C4-2B (cell line): ENCODE measurements around the gene CELA3A.

ENCODE experiments used
- H3K27ac ChIP-seq: fragments of 450-650 bp; 2 replicates; pipeline ENCODE4 v1.5.1; 2017
- ZFX ChIP-seq: fragments of 450-650 bp; IDR thresholded peaks from 2 replicates; pipeline ENCODE4 v1.6.1; 2017
- TF ChIP-seq, protein P1 (sequence below): fragments of 450-650 bp; conservative IDR thresholded peaks from 2 replicates; pipeline ENCODE4 v1.5.1; 2017; ENCODE audit warnings: mild to moderate bottlenecking

Gene CELA3A

DNA sequence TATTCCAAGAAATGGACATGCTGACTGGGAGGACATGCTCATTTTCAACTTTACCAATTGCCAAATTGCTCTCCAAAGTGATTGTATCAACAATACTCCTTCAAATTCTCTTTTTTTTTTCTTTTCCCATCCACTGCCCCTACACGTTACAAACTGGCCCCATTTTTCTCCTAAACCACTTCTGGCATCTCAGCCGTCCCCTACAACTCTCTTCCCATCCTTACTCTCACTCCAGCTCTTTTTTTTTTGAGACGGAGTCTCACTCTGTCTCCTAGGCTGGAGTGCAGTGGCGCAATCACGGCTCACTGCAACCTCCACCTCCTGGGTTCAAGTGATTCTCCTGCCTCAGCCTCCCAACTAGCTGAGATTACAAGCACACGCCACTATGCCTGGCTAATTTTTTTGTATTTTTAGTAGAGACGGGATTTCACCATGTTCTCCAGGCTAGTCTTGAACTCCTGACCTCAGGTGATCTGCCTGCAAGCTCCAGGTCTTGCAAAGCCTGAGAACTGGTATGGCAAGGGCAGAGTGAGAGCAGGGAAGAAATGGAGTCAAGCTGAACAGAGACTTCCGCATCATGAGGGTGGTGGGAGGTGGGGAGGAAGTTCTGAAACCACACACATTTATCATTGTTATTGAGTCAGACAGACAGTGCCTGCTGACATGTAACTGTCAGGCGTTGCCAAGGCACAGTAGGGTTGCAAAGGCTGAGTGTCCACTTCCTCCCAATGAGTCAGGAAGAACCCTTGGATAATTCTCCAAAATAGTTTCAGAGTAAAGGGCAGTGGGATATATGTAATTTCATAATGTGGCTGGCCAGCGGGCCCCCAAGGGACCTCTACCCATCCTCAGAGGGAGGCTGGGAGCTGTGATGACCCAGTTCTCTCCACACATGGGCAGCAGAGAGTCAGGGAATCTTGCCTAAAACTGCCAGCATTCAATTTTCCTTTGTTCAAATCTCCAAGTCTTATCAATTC, 17.4 kb downstream of the CELA3A start:
- H3K27ac ChIP-seq, result no peak overlapping the region
- TF ChIP-seq, protein P1, sequence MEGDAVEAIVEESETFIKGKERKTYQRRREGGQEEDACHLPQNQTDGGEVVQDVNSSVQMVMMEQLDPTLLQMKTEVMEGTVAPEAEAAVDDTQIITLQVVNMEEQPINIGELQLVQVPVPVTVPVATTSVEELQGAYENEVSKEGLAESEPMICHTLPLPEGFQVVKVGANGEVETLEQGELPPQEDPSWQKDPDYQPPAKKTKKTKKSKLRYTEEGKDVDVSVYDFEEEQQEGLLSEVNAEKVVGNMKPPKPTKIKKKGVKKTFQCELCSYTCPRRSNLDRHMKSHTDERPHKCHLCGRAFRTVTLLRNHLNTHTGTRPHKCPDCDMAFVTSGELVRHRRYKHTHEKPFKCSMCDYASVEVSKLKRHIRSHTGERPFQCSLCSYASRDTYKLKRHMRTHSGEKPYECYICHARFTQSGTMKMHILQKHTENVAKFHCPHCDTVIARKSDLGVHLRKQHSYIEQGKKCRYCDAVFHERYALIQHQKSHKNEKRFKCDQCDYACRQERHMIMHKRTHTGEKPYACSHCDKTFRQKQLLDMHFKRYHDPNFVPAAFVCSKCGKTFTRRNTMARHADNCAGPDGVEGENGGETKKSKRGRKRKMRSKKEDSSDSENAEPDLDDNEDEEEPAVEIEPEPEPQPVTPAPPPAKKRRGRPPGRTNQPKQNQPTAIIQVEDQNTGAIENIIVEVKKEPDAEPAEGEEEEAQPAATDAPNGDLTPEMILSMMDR, result no peak
- no peak for TF ChIP-seq ZFX

DNA sequence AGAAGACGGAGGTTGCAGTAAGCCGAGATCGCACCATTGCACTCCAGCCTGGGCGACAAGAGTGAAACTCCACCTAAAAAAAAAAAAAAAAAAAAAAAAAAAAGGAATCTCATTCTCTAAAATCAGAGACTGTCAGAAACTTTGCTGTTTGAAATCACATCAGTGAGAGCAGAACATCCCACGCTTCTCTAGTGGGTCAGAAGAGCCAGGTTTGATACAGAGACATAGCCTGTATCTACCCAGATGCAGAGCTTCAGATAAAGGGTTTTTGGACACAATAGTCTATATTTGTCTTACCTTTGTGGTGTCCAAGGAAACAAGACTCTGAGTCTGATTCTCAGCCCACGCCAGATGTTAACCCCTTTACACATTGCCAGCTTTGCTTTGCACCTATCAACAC, 19.6 kb downstream of the CELA3A start:
- TF ChIP-seq, protein P1, result no peak
- no peak for TF ChIP-seq ZFX
- H3K27ac ChIP-seq, result no peak overlapping the region

DNA sequence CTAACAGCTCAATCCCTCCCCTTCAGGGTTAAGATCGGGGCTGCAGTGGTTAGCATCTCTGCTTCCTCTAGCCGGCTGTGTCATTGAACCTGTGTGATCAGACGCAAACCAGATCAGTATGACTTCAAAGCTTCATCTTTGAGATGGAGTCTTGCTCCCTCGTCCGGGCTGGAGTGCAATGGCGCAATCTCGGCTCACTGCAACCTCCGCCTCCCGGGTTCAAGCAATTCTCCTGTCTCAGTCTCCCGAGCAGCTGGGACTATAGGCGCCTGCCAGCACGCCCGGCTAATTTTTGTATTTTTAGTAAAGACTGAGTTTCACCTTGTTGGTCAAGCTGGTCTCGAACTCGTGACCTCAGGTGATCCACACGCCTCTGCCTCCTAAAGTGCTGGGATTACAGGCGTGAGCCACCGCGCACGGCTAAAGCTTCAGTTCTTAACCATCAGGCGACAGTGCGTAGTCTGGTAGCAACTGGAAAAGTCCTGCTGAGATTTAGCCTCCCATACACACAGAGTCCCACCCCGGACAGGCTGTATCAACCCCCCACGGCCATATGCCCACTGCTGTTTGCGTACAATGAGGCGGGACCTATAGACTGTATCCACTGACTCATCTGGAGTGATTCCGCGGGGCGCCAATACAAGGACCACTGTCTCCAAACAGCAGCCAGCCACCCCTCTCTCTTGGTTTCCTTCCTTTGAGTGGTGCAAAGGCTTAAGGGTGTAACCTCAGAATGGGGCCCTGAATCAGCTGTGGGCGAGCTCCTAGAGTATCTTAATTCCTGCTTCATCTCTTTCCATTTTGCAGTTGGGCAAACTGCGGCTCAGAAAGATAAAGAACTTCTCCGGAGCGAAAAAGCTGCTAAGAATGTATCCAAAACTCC, 23.3 kb downstream of the CELA3A start:
- H3K27ac ChIP-seq, result peak overlapping the region; percentile 90
- TF ChIP-seq ZFX, result no peak
- TF ChIP-seq, protein P1, result no peak

DNA sequence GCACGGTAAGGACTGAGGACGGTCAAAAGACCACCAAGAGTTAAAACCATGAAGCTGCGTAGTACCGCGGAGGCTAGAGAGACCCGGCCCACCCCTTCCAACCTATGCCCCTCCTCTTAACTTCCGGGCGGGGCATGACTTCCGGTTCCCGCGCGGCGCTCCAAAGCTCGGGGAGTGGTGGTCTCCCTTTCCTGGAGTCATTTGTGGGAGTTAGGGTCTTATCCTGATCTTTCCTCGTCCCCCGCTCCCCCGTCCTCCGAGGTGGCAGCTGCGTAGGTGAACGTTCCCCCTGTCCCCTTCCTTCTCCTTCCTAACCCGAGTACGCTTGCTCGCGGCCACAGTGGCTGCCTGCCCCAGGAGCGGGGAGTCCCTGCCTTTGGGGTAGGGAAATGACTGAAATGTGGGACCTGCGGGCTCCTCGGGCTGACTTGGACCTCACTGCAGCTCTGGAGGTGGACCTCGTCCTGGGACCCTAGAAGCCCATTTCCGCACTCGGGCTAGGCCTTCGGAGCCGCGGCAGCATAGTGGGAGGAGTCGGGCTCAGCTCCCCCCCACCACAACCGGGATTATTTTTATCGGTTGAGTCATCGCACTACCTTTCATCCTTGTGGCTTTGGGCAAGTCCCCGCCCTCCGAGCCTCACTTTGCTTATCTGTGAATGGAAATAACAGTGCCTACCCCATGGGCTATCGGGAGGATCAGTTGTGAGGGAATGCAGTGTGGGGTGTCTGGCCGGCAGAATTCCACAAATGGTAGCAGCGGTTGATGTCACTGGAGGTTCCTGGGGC, 24.1 kb downstream of the CELA3A start:
- peak overlapping the region; percentile 90 for H3K27ac ChIP-seq
- TF ChIP-seq, protein P1, result no peak
- peak; percentile 38; the same call in 1 of the 2 replicates for TF ChIP-seq ZFX

DNA sequence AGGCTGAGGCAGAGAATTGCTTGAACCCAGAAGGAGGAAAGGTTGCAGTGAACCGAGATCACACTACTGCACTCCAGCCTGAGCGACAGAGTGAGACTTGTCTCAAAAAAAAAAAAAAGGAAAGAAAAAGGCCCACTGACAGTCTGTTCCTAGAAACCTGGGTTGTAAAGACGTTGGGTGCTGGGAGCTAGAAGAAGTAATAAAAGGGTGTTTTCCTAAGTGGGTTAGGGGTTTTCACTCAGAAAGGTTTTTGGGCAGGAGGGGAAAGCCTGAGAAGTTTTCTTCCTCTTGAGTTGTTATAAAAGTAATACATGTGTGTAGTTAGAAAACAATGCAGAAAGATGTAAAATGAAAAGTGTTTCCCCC, 25.4 kb downstream of the CELA3A start:
- TF ChIP-seq ZFX, result no peak
- TF ChIP-seq, protein P1, result no peak
- no peak overlapping the region for H3K27ac ChIP-seq

DNA sequence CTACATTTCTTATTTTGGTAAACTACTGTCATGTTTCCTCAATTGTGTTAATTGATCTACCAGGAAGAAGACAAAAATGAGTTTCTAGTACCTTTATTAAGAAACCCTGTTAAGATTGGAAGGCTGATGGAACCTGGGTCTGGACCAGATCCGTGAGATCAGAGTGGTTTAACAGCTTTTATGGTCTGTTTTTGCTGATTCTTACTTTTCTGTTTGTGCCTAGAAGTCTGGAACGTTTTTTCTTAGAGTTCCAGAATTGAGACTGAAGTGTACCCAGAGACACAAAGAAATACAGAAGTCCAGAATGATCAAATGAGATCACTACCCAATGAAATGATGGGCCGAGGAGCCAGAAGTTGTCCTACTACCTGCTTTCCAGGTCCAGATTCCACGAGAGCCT, 28.6 kb downstream of the CELA3A start:
- H3K27ac ChIP-seq, result no peak overlapping the region
- no peak for TF ChIP-seq ZFX
- TF ChIP-seq, protein P1, result no peak
